H9 (cell line): ENCODE results near the gene SFMBT2. TPM values are rescaled to one million over a fixed set of nuclear protein-coding genes. Genes with fewer than 3 reads are reported as not detected.

Source experiments
- DNase-seq: peaks from one replicate; pipeline ENCODE4 v3.0.0-alpha.2; 2017
- H2AFZ ChIP-seq: one replicate; pipeline ENCODE4 v1.6.1; 2013; ENCODE audit warnings: mild to moderate bottlenecking, low read length, control low read depth, moderate library complexity
- H2AK5ac ChIP-seq: 2 replicates; pipeline ENCODE4 v1.6.1; 2013; ENCODE audit warnings: low read length, control low read depth, mixed read lengths; ENCODE audit not compliant: insufficient read length
- H2BK120ac ChIP-seq: one replicate; pipeline ENCODE4 v1.6.1; 2013; ENCODE audit warnings: low read depth, mild to moderate bottlenecking, low read length, control low read depth, inconsistent platforms; ENCODE audit not compliant: poor library complexity, severe bottlenecking
- H2BK12ac ChIP-seq: 2 replicates; pipeline ENCODE4 v1.6.1; 2013; ENCODE audit warnings: low read length, control low read depth, mixed read lengths, low read depth; ENCODE audit not compliant: insufficient read length
- H2BK15ac ChIP-seq: 2 replicates; pipeline ENCODE4 v1.6.1; 2013; ENCODE audit warnings: low read depth, low read length, control low read depth
- H2BK20ac ChIP-seq: one replicate; pipeline ENCODE4 v1.6.1; 2013; ENCODE audit warnings: low read depth, mild to moderate bottlenecking, low read length, control low read depth, inconsistent platforms; ENCODE audit not compliant: poor library complexity, severe bottlenecking
- H2BK5ac ChIP-seq: 2 replicates; pipeline ENCODE4 v1.6.1; 2013; ENCODE audit warnings: low read length, control low read depth, mixed read lengths; ENCODE audit not compliant: insufficient read length
- H3K14ac ChIP-seq: 2 replicates; pipeline ENCODE4 v1.6.1; 2013; ENCODE audit warnings: low read length, control low read depth; ENCODE audit not compliant: insufficient read depth
- H3K18ac ChIP-seq: 2 replicates; pipeline ENCODE4 v1.6.1; 2013; ENCODE audit warnings: low read depth, mild to moderate bottlenecking, mixed read lengths, low read length, control low read depth; ENCODE audit not compliant: insufficient read length
- H3K23ac ChIP-seq: 2 replicates; pipeline ENCODE4 v1.6.1; 2013; ENCODE audit warnings: low read length, control low read depth, mixed read lengths, low read depth; ENCODE audit not compliant: insufficient read length
- H3K23me2 ChIP-seq: 2 replicates; pipeline ENCODE4 v1.6.1; 2013; ENCODE audit warnings: low read depth, mild to moderate bottlenecking, mixed read lengths, low read length, control low read depth; ENCODE audit not compliant: insufficient read length, poor library complexity, severe bottlenecking
- H3K27ac ChIP-seq: 2 replicates; pipeline ENCODE4 v1.5.1; 2013; ENCODE audit warnings: low read length, control low read depth, mixed read lengths, low read depth; ENCODE audit not compliant: insufficient read length
- H3K27me3 ChIP-seq: 2 replicates; pipeline ENCODE4 v1.6.1; 2013; ENCODE audit warnings: low read length, control low read depth, inconsistent platforms; ENCODE audit not compliant: insufficient read depth
- H3K4ac ChIP-seq: 2 replicates; pipeline ENCODE4 v1.6.1; 2013; ENCODE audit warnings: low read depth, mild to moderate bottlenecking, control low read depth, inconsistent platforms, low read length, moderate library complexity
- H3K4me1 ChIP-seq: 2 replicates; pipeline ENCODE4 v1.6.1; 2013; ENCODE audit warnings: low read length, control low read depth, inconsistent platforms; ENCODE audit not compliant: insufficient read depth
- H3K4me2 ChIP-seq: 2 replicates; pipeline ENCODE4 v1.6.1; 2013; ENCODE audit warnings: low read length, control low read depth, mixed read lengths; ENCODE audit not compliant: insufficient read length, insufficient read depth
- H3K56ac ChIP-seq: 2 replicates; pipeline ENCODE4 v1.6.1; 2013; ENCODE audit warnings: low read depth, mild to moderate bottlenecking, mixed read lengths, low read length, control low read depth; ENCODE audit not compliant: insufficient read length
- H3K79me1 ChIP-seq: 2 replicates; pipeline ENCODE4 v1.6.1; 2013; ENCODE audit warnings: low read depth, mild to moderate bottlenecking, moderate library complexity, low read length, control low read depth, inconsistent platforms; ENCODE audit not compliant: insufficient read depth, poor library complexity, severe bottlenecking
- H3K79me2 ChIP-seq: 2 replicates; pipeline ENCODE4 v1.6.1; 2013; ENCODE audit warnings: low read length, control low read depth, inconsistent platforms; ENCODE audit not compliant: insufficient read depth
- H3K9ac ChIP-seq: 2 replicates; pipeline ENCODE4 v1.6.1; 2013; ENCODE audit warnings: low read length, control low read depth, mixed read lengths; ENCODE audit not compliant: insufficient read length; ENCODE audit errors: extremely low read depth
- H3K9me3 ChIP-seq: one replicate; pipeline ENCODE4 v1.6.1; 2013; ENCODE audit warnings: low read depth, low read length, inconsistent platforms; ENCODE audit not compliant: control insufficient read depth
- H3T11ph ChIP-seq: one replicate; pipeline ENCODE4 v1.6.1; 2013; ENCODE audit warnings: mild to moderate bottlenecking, low read length, control low read depth, inconsistent platforms
- H4K20me1 ChIP-seq: one replicate; pipeline ENCODE4 v1.6.1; 2013; ENCODE audit not compliant: control insufficient read depth, insufficient read length, insufficient read depth
- H4K5ac ChIP-seq: 2 replicates; pipeline ENCODE4 v1.6.1; 2013; ENCODE audit warnings: low read depth, mild to moderate bottlenecking, mixed read lengths, low read length, control low read depth; ENCODE audit not compliant: insufficient read length
- H4K8ac ChIP-seq: replicated peaks from 2 replicates; pipeline ENCODE4 v1.6.1; 2013; ENCODE audit warnings: low read length, control low read depth, mixed read lengths, low read depth; ENCODE audit not compliant: insufficient read length
- H4K91ac ChIP-seq: 2 replicates; pipeline ENCODE4 v1.6.1; 2013; ENCODE audit warnings: low read depth, mild to moderate bottlenecking, moderate library complexity, mixed read lengths, low read length, control low read depth; ENCODE audit not compliant: insufficient read length
- H3K27ac Mint-ChIP-seq, 3 experiments: 2 replicates in 2 of 3; 3 replicates in 1 of 3; pipeline ENCODE4 v1.8.0; 2020 to 2021; ENCODE audit warnings: mixed read lengths in 3 of 3, mild to moderate bottlenecking in 1 of 3, moderate library complexity in 1 of 3
- H3K27me3 Mint-ChIP-seq: 2 replicates; pipeline ENCODE4 v1.8.0; 2021; ENCODE audit warnings: low read depth, mild to moderate bottlenecking, moderate library complexity, mixed read lengths
- H3K36me3 Mint-ChIP-seq, 3 experiments: 2 replicates in 2 of 3; 3 replicates in 1 of 3; pipeline ENCODE4 v1.8.0; 2020 to 2021; ENCODE audit warnings: low read depth in 3 of 3, mixed read lengths in 3 of 3; ENCODE audit not compliant: insufficient read depth in 1 of 3
- H3K4me1 Mint-ChIP-seq, 2 experiments: 2 replicates each; pipeline ENCODE4 v1.8.0; 2020; ENCODE audit warnings: mixed read lengths in 2 of 2
- H3K4me3 Mint-ChIP-seq, 2 experiments: 2 replicates in 1 of 2; 3 replicates in 1 of 2; pipeline ENCODE4 v1.8.0; 2020 to 2021; ENCODE audit warnings: mild to moderate bottlenecking in 2 of 2, mixed read lengths in 2 of 2, moderate library complexity in 1 of 2
- H3K9me3 Mint-ChIP-seq, 2 experiments: 2 replicates in 1 of 2; 3 replicates in 1 of 2; pipeline ENCODE4 v1.8.0; 2020; ENCODE audit warnings: mild to moderate bottlenecking in 2 of 2, mixed read lengths in 2 of 2, moderate library complexity in 1 of 2
- WGBS: extraction: QIAGEN DNeasy Blood & Tissue Kit; methylation state at CpG from one replicate; pipeline ENCODE4 v1.1.7; 2013; ENCODE audit warnings: missing lambda C conversion rate, low lambda C conversion rate, mixed read lengths; ENCODE audit not compliant: insufficient read length; ENCODE audit errors: extremely low coverage; 5-methylcytosine and 5-hydroxymethylcytosine counted together
- total RNA-seq: library from RNA; stranded (reverse); gene quantifications from 2 replicates; pipeline ENCODE4 v1.2.1, GENCODE V29; 2021
- TF ChIP-seq, protein P1 (sequence below): fragments of 200-600 bp; sonication (generic); conservative IDR thresholded peaks from 3 replicates; pipeline ENCODE4 v1.8.0; 2021; ENCODE audit warnings: antibody characterized with exemption, mild to moderate bottlenecking

SFMBT2 gene
- total RNA-seq, 1 experiment from 2014 or later = 5.3 TPM

DNA sequence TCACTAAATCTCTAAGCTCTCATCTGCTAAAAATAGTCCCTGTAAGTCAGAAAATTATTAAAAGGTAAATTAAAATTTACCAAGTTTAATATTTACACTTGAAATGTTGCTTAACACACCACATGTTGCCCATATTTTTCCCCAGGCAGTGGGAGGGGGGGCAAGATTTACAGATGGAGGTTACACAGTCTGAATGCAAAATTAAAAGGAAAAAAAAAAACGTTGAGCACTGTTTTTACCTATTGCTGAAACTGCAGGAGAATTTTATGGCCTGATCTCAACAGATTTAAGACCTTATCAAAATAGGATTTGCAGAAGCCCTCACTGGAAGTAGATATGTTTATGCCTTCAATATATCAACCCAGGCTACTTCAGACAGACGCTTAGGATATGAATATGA, 133.4 kb downstream of the SFMBT2 start:
- Mint-ChIP-seq H3K36me3 (no peaks in the 10 kb centered on the region; a peak in 2 of 7 replicates), H3K9me3 (no peaks in the 10 kb centered on the region), H3K27me3 (no peaks in the 10 kb centered on the region), H3K4me1 (peaks cover 4 to 9% of the 10 kb centered on the region in 2 experiments; a peak in 2 of 4 replicates), H3K4me3 (no peak overlapping the region), H3K27ac (no peak overlapping the region)
- H3K9ac ChIP-seq = no peak overlapping the region
- H2AFZ ChIP-seq = no peak overlapping the region
- H3T11ph ChIP-seq = no peak overlapping the region
- H3K4me1 ChIP-seq = no peaks in the 10 kb centered on the region
- no peak overlapping the region for H3K4me2 ChIP-seq
- H3K27me3 ChIP-seq = no peaks in the 10 kb centered on the region
- H2BK15ac ChIP-seq = no peak overlapping the region
- no peak overlapping the region for H2BK5ac ChIP-seq
- WGBS = no CpG with 5 or more reads among the region's 2 CpGs
- TF ChIP-seq, protein P1, sequence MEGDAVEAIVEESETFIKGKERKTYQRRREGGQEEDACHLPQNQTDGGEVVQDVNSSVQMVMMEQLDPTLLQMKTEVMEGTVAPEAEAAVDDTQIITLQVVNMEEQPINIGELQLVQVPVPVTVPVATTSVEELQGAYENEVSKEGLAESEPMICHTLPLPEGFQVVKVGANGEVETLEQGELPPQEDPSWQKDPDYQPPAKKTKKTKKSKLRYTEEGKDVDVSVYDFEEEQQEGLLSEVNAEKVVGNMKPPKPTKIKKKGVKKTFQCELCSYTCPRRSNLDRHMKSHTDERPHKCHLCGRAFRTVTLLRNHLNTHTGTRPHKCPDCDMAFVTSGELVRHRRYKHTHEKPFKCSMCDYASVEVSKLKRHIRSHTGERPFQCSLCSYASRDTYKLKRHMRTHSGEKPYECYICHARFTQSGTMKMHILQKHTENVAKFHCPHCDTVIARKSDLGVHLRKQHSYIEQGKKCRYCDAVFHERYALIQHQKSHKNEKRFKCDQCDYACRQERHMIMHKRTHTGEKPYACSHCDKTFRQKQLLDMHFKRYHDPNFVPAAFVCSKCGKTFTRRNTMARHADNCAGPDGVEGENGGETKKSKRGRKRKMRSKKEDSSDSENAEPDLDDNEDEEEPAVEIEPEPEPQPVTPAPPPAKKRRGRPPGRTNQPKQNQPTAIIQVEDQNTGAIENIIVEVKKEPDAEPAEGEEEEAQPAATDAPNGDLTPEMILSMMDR = no peak
- no peak for DNase-seq
- H3K4ac ChIP-seq = no peak overlapping the region
- no peak overlapping the region for H3K56ac ChIP-seq
- no peak overlapping the region for H2BK20ac ChIP-seq
- H3K14ac ChIP-seq = no peak overlapping the region
- no peak overlapping the region for H3K18ac ChIP-seq
- H3K9me3 ChIP-seq = no peaks in the 10 kb centered on the region
- H4K20me1 ChIP-seq = no peaks in the 10 kb centered on the region
- no peaks in the 10 kb centered on the region for H3K79me2 ChIP-seq
- no peaks in the 10 kb centered on the region for H3K23me2 ChIP-seq
- no peak overlapping the region for H2BK120ac ChIP-seq
- no peak overlapping the region for H2BK12ac ChIP-seq
- H4K8ac ChIP-seq = no peak overlapping the region
- H4K91ac ChIP-seq = no peak overlapping the region
- no peak overlapping the region for H4K5ac ChIP-seq
- H3K79me1 ChIP-seq = no peaks in the 10 kb centered on the region
- H3K23ac ChIP-seq = no peak overlapping the region
- H3K27ac ChIP-seq = no peak overlapping the region
- no peak overlapping the region for H2AK5ac ChIP-seq
